ENCODE results near the gene FOXE3. TPM values are rescaled to one million over a fixed set of nuclear protein-coding genes. Genes with fewer than 3 reads are reported as not detected.
A peak's percentile ranks its signal among the peaks of the same experiment; 100 is the strongest.

FOXE3 gene
- total and polyA plus RNA-seq, 10 of the 15 experiments (the other 5 are each of a cell fraction or from before 2014, with no cell fraction given), result 0.13 TPM; not detected in 9

- SMC1A ChIA-PET (ENCODE audit: uncharacterized antibody, unreplicated experiment), result no interaction called here
- TF ChIP-seq RBBP5 (conservative IDR thresholded peaks at IDR 0.05) (no peak), ATF3 (IDR thresholded peaks at IDR 0.05; ENCODE audit: borderline replicate concordance, extremely low read depth, low read depth, low read length) (no peak), RCOR1 (conservative IDR thresholded peaks at IDR 0.05; ENCODE audit: low read depth, low read length) (no peak), PKNOX1 (IDR thresholded peaks at IDR 0.05) (peak; percentile 54)
- Histone ChIP-seq H3K79me2 (ENCODE audit: control insufficient read depth, insufficient read depth, low read length) (no peaks in the 10 kb centered on the region), H3K4me3 (no peak overlapping the region), H4K20me1 (ENCODE audit: control insufficient read depth, insufficient read depth) (no peaks in the 10 kb centered on the region), H3K4me1 (ENCODE audit: control insufficient read depth, insufficient read depth, low read length) (no peaks in the 10 kb centered on the region), H3K9me3 (replicated peaks; ENCODE audit: control insufficient read depth, insufficient read depth, low read length) (no peaks in the 10 kb centered on the region), H2AFZ (ENCODE audit: control insufficient read depth, low read depth, low read length) (no peak overlapping the region), H3K27ac (ENCODE audit: control insufficient read depth, insufficient read depth) (no peak overlapping the region), H3K4me2 (ENCODE audit: control insufficient read depth, insufficient read depth) (no peak overlapping the region), H3K27me3 (replicated peaks in 1 of 2; ENCODE audit: control insufficient read depth in 2 of 2, insufficient read depth in 2 of 2, low read length in 1 of 2) (no peaks in the 10 kb centered on the region), H3K36me3 (ENCODE audit: control insufficient read depth in 2 of 2, insufficient read depth in 2 of 2, low read length in 1 of 2) (no peaks in the 10 kb centered on the region), H3K9ac (ENCODE audit: control insufficient read depth, insufficient read depth, low read length) (no peak overlapping the region)
- in situ Hi-C loops (cut with MboI), result no loop called here
- no peak for DNase-seq (ENCODE audit: low read depth, low spot score)
- BruUV-seq (replicated peaks), result no TSS peak
- intact Hi-C loops (cut with micrococcal nuclease; ENCODE audit: unreplicated experiment), result no loop called here
- POLR2A ChIA-PET, result no interaction called here
- CTCF ChIA-PET, result interaction anchor here (1.5 kb wide), 1 partner anchor 39 kb away, joined by 6 read pairs; no protein-coding TSS in a partner anchor
- WGBS (ENCODE audit: insufficient coverage, insufficient replicate concordance, low lambda C conversion rate, missing lambda C conversion rate), result 64% methylated on average over 3 of the region's 3 CpGs
- FAIRE-seq, result no peak
- RAD21 ChIA-PET (ENCODE audit: unreplicated experiment), result no interaction called here
- ATAC-seq, result no peak
Observed at GRCh38 chr1:47395433-47395832, 20.7 kb upstream of the FOXE3 start.

GRCh38 chr1:47396671-47397196 is 19.4 kb upstream of the FOXE3 start:
- Histone ChIP-seq H3K4me1 (ENCODE audit: control insufficient read depth, insufficient read depth, low read length) (no peaks in the 10 kb centered on the region), H4K20me1 (ENCODE audit: control insufficient read depth, insufficient read depth) (no peaks in the 10 kb centered on the region), H3K27ac (ENCODE audit: control insufficient read depth, insufficient read depth) (no peak overlapping the region), H3K4me2 (ENCODE audit: control insufficient read depth, insufficient read depth) (no peak overlapping the region), H3K79me2 (ENCODE audit: control insufficient read depth, insufficient read depth, low read length) (no peaks in the 10 kb centered on the region), H3K4me3 (no peak overlapping the region), H3K9me3 (replicated peaks; ENCODE audit: control insufficient read depth, insufficient read depth, low read length) (no peaks in the 10 kb centered on the region), H3K9ac (ENCODE audit: control insufficient read depth, insufficient read depth, low read length) (no peak overlapping the region), H3K27me3 (replicated peaks in 1 of 2; ENCODE audit: control insufficient read depth in 2 of 2, insufficient read depth in 2 of 2, low read length in 1 of 2) (no peaks in the 10 kb centered on the region), H3K36me3 (ENCODE audit: control insufficient read depth in 2 of 2, insufficient read depth in 2 of 2, low read length in 1 of 2) (no peaks in the 10 kb centered on the region), H2AFZ (ENCODE audit: control insufficient read depth, low read depth, low read length) (no peak overlapping the region)
- FAIRE-seq, result no peak
- BruUV-seq (replicated peaks), result no TSS peak
- WGBS (ENCODE audit: insufficient coverage, insufficient replicate concordance, low lambda C conversion rate, missing lambda C conversion rate), result 45% methylated on average over 6 of the region's 6 CpGs
- peak; percentile 56 for ATAC-seq
- no peak for DNase-seq (ENCODE audit: low read depth, low spot score)
- ChIA-PET RAD21 (ENCODE audit: unreplicated experiment) (interaction anchor here (0.6 to 1.4 kb wide), 2 partner anchors 8 to 329 kb away, joined by 3 read pairs; no protein-coding TSS in a partner anchor), SMC1A (ENCODE audit: uncharacterized antibody, unreplicated experiment) (no interaction called here), POLR2A (no interaction called here), CTCF (interaction anchor here (1.2 to 2.6 kb wide), 5 partner anchors 8 to 329 kb away, joined by 3 to 10 read pairs (median 9); no protein-coding TSS in a partner anchor)
- TF ChIP-seq SP1 (IDR thresholded peaks at IDR 0.05; ENCODE audit: low read depth, low read length), result no peak
- no peak for TF ChIP-seq NFYA (IDR thresholded peaks at IDR 0.05; ENCODE audit: borderline replicate concordance, low read depth, low read length)
- no peak for TF ChIP-seq IRF4 (IDR thresholded peaks at IDR 0.05; ENCODE audit: low read depth, low read length)
- TF ChIP-seq CREM (IDR thresholded peaks at IDR 0.05; ENCODE audit: low read depth), result no peak
- no peak for TF ChIP-seq PML (IDR thresholded peaks at IDR 0.05; ENCODE audit: low read length)
- no peak for TF ChIP-seq STAT1 (conservative IDR thresholded peaks at IDR 0.05)
- TF ChIP-seq CHD2 (IDR thresholded peaks at IDR 0.05; ENCODE audit: borderline replicate concordance, low read depth, low read length), result no peak
- in situ Hi-C loops (cut with MboI), result no loop called here
- intact Hi-C loops (cut with micrococcal nuclease; ENCODE audit: unreplicated experiment), result no loop called here
